Measurements from ENCODE around the gene ZYX.

ZYX gene

GRCh38 chr7:143362131-143363015 lies 18.8 kb upstream of the ZYX start, which contains the start of gene FAM131B:
Gene FAM131B (minus strand): TSS chr7:143362713. CDS start chr7:143362603, 110 bp downstream.
- peak in 1 of 4 experiments; percentile 15 for DNase-seq

- no peak for DNase-seq
These were observed 17.9 kb upstream of the ZYX start for GRCh38 chr7:143363016-143363937.

GRCh38 chr7:143367972-143368371 lies 13.2 kb upstream of the ZYX start:
- DNase-seq: no peak

- DNase-seq: no peak
These were observed 12.8 kb upstream of the ZYX start for GRCh38 chr7:143368387-143368786.

DNA sequence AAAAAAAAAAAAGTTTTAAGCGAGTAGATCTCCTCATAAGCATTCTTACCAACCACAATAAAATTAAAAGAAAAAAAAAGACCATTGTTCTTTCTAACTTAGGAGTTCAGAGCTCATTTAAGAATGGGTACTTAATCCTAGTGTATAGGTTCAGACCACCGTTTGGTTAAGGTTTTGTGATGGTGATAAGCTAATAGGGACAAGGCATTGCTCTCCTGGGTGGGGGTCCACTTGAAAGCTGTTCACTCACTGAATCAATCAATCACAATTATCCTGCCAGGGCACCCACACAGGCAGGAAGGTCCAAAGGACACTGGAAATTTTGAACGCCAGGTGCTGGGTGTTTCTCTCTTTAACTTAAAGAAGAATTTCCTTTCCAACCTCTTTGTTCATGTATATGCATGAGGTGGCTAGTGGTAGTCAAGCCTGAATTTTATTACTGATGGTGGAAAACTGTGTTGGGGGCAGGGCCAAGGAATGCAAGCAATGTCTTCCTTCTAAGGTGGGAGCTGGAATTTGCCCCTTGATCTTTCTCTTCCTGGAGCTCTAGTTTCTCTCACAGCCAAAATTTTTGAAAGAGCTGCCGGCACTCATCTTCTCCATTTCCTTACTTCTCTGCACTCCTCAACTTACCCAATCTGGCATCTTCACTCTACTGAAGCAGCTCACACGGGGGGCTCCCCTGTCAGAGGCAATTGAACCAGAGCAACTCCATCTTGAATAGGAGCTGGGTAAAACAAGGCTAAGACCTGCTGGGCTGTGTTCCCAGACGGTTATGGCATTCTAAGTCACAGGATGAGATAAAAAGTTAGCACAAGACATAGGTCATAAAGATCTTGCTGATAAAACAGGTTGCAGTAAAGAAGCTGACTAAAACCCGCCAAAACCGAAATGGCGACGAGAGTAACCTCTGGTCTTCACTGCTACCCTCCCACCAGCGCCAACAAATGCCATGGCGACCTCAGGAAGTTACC lies 11.2 kb upstream of the ZYX start:
- no peak for DNase-seq

DNA sequence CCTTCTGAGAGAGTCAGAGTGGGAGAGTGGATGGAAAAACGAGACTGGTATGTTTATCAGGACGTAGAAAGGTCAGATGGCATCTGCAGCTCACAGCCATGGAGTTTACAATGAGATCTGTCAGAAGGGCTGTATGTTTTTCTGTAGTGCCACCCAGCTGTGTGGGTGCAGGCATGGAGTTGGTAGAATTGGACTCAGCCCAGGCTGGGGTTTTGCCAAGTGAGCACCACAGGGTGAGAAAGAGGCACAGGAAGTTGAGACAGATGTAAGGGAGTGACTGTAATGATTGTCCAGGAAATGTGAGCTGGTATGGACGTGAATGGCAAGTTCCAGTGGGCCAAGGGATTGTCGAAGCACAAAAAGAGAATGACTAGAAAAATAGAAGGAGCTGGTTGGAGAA lies 9.1 kb upstream of the ZYX start:
- DNase-seq: peak in 2 of 4 experiments; percentile 11 to 36

- no peak for DNase-seq
These were observed 7.8 kb upstream of the ZYX start for GRCh38 chr7:143373255-143373794.

GRCh38 chr7:143374561-143374960 lies 6.6 kb upstream of the ZYX start:
- DNase-seq: no peak

GRCh38 chr7:143375298-143376034 lies 5.7 kb upstream of the ZYX start:
- peak in 1 of 4 experiments; percentile 23 for DNase-seq

GRCh38 chr7:143376396-143376795 lies 4.7 kb upstream of the ZYX start:
- no peak for DNase-seq

GRCh38 chr7:143379611-143380259 lies 1.4 kb upstream of the ZYX start:
- DNase-seq: no peak

DNA sequence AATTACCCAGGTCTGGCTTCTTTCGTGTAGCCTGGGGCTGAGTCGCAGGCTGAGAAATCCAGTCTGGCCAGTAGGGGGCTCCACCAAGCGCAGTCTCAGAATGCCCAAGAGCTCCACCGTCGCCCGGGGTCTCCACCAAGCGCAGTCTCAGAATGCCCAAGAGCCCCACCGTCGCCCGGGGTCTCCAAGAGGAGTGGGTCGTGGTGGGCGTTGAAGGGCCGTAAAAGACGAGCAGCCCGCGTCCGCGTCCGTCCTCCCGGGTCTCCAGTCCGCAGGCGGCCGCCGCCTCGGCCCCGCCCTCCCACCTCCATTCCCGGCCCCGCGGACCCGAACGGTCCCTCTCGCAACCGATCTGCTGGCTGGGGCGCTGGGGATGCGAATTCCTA lies 892 bp upstream of the ZYX start:
- peak; percentile 77 to 81 (median 80) for DNase-seq

- peak in 1 of 4 experiments; percentile 45 for DNase-seq
These were observed 431 bp downstream of the ZYX start for GRCh38 chr7:143381427-143382125.

DNA sequence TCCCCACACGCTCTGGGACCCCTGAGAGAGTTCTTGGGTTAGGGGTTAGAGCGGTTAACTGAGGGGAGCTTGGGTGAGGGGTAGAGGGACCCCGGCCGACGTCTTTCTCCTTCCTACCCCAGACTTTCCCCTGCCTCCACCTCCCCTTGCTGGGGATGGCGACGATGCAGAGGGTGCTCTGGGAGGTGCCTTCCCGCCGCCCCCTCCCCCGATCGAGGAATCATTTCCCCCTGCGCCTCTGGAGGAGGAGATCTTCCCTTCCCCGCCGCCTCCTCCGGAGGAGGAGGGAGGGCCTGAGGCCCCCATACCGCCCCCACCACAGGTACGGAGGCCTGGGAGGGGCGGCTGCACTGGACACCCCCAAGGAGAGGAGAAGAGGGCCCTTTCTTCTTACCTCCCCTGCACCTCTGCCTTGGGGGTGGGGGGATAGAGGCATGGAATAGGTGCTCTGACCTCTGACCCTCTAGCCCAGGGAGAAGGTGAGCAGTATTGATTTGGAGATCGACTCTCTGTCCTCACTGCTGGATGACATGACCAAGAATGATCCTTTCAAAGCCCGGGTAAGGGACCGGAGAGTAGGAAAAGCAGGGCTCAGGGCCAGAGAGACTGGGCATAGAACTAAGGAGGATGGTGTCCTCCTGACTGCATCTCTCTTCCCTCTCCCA lies 1.1 kb downstream of the ZYX start:
- DNase-seq: no peak

- no peak for DNase-seq
These were observed 1.9 kb downstream of the ZYX start for GRCh38 chr7:143382791-143383641.

DNA sequence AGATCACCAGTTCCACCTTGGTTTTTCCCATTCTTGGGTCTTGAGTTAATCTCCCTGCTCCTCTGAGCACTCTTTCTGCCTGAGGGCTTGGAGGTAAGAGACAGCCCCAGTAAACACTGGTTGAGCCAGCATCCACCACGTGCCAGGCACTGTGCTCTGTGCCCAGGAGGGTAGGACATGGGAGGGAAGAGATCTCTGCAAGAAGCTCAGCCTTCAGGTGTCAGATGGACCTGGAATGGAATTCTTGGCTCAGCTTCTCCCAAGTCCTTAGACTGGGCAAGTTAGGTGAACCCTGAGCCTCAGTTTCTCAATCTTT lies 2.5 kb downstream of the ZYX start:
- DNase-seq: no peak

GRCh38 chr7:143384148-143384547 lies 3.0 kb downstream of the ZYX start:
- DNase-seq: no peak

All from activated CD4-positive, CD25-positive, alpha-beta regulatory T cell (primary cell).